RKO (cell line): ENCODE data around the gene DAB2IP.
"Not testable (repeated sequence)": the region's sequence is repeated elsewhere in the genome, so short reads cannot be mapped to it uniquely, and the experiment has no call there.

ENCODE experiments used
- DNase-seq: peaks from one replicate; pipeline ENCODE4 v3.0.0-alpha.2; 2016; ENCODE audit warnings: low spot score

DAB2IP gene

GRCh38 chr9:121626012-121626411, 25.4 kb upstream of the DAB2IP start:
- DNase-seq: no peak

GRCh38 chr9:121627427-121627826, 24.0 kb upstream of the DAB2IP start:
- DNase-seq: no peak

- DNase-seq: no peak
These were observed 23.0 kb upstream of the DAB2IP start for GRCh38 chr9:121628401-121628800.

- DNase-seq: no peak
These were observed 20.3 kb upstream of the DAB2IP start for GRCh38 chr9:121631115-121631514.

- DNase-seq: no peak
These were observed 19.4 kb upstream of the DAB2IP start for GRCh38 chr9:121631978-121632418.

- no peak for DNase-seq
These were observed 18.2 kb upstream of the DAB2IP start for GRCh38 chr9:121633119-121633714.

GRCh38 chr9:121633736-121634135, 17.7 kb upstream of the DAB2IP start:
- DNase-seq: no peak

- DNase-seq: peak; percentile 29
These were observed 16.8 kb upstream of the DAB2IP start for GRCh38 chr9:121634329-121635261.

GRCh38 chr9:121635300-121635876, 16.0 kb upstream of the DAB2IP start:
- DNase-seq: no peak

GRCh38 chr9:121636341-121636865, 15.0 kb upstream of the DAB2IP start:
- DNase-seq: no peak

- no peak for DNase-seq
These were observed 14.3 kb upstream of the DAB2IP start for GRCh38 chr9:121636978-121637712.

GRCh38 chr9:121637713-121638220, 13.7 kb upstream of the DAB2IP start:
- peak; percentile 61 for DNase-seq

GRCh38 chr9:121638399-121638798, 13.0 kb upstream of the DAB2IP start:
- DNase-seq: no peak

- no peak for DNase-seq
These were observed 12.4 kb upstream of the DAB2IP start for GRCh38 chr9:121638901-121639592.

- no peak for DNase-seq
These were observed 11.8 kb upstream of the DAB2IP start for GRCh38 chr9:121639619-121640018.

GRCh38 chr9:121640076-121640475, 11.4 kb upstream of the DAB2IP start:
- DNase-seq: no peak

GRCh38 chr9:121640491-121641223, 10.8 kb upstream of the DAB2IP start:
- no peak for DNase-seq

GRCh38 chr9:121641224-121641611, 10.2 kb upstream of the DAB2IP start:
- no peak for DNase-seq

- DNase-seq: no peak
These were observed 8.7 kb upstream of the DAB2IP start for GRCh38 chr9:121642758-121643157.

- DNase-seq: no peak
These were observed 8.0 kb upstream of the DAB2IP start for GRCh38 chr9:121643473-121643872.

GRCh38 chr9:121644040-121644439, 7.4 kb upstream of the DAB2IP start:
- DNase-seq: not testable (repeated sequence)
